ENCODE data around the gene NINJ1. TPM values are rescaled to one million over a fixed set of nuclear protein-coding genes. Genes with fewer than 3 reads are reported as not detected.
A peak's percentile ranks its signal among the peaks of the same experiment; 100 is the strongest.

The NINJ1 gene
- total and polyA plus RNA-seq, 2 donors (not counting 3 experiments of a cell fraction or from before 2014, with no cell fraction given): 31.5 to 57.7 TPM

DNA sequence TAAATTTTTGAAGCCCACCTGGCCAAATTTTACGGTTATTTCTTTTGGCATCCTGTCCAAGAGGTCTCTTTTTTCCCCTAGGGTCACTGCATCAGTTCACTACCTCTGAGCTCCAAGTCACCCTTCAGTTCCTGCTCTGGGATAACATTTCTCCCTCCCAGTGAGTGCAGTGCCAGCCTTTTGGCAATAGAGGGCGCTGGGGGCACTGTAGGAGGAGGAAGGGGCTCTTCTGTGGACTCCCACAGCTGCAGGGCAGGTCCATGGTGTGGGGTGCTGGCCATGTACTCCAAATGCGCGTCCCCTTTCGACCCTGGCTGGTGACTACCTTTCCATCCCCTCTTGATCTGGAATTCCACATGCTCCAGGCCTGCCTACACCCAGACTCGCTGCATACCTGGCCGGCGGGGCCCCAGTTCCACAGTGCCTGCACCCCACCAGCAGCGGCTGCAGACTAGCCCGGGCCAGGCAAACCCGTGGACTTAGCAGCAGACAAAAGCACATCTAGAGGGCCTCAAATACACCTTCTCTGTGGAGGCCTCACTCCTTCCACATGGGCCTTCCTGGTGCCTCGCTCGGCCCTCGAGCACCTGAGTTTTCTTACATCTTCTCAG, 20.3 kb upstream of the NINJ1 start:
- Histone ChIP-seq H3K4me3 (replicated peaks in 1 of 3; ENCODE audit: insufficient read depth in 1 of 3, low read depth in 1 of 3, low read length in 3 of 3) (no peak overlapping the region), H2AFZ (ENCODE audit: low read depth, low read length) (no peak overlapping the region), H3K27ac (ENCODE audit: insufficient read depth, low read depth, low read length) (no peak overlapping the region), H4K20me1 (replicated peaks; ENCODE audit: control insufficient read depth, extremely low read depth, insufficient read depth, low read length) (no peaks in the 10 kb centered on the region), H3K4me1 (ENCODE audit: control insufficient read depth, extremely low read depth, insufficient read depth, low read length) (no peaks in the 10 kb centered on the region), H3K4me2 (ENCODE audit: insufficient read depth, low read length) (no peak overlapping the region), H3K27me3 (ENCODE audit: control insufficient read depth in 2 of 2, insufficient read depth in 2 of 2, low read length in 2 of 2) (no peaks in the 10 kb centered on the region), H3K9me1 (replicated peaks; ENCODE audit: control insufficient read depth, extremely low read depth, insufficient read depth, low read length) (no peaks in the 10 kb centered on the region), H3K9ac (replicated peaks; ENCODE audit: extremely low read depth, insufficient read depth, low read length) (no peak overlapping the region), H3K79me2 (ENCODE audit: control insufficient read depth, insufficient read depth, low read length) (no peaks in the 10 kb centered on the region), H3K36me3 (ENCODE audit: control insufficient read depth in 2 of 2, extremely low read depth in 1 of 2, insufficient read depth in 2 of 2, low read length in 2 of 2) (no peaks in the 10 kb centered on the region), H3K9me3 (replicated peaks; ENCODE audit: control insufficient read depth, insufficient read depth, low read length) (no peaks in the 10 kb centered on the region)
- TF ChIP-seq JUN (IDR thresholded peaks at IDR 0.05; ENCODE audit: borderline replicate concordance, insufficient read depth, insufficient read length, low read depth): no peak
- TF ChIP-seq, protein P1, sequence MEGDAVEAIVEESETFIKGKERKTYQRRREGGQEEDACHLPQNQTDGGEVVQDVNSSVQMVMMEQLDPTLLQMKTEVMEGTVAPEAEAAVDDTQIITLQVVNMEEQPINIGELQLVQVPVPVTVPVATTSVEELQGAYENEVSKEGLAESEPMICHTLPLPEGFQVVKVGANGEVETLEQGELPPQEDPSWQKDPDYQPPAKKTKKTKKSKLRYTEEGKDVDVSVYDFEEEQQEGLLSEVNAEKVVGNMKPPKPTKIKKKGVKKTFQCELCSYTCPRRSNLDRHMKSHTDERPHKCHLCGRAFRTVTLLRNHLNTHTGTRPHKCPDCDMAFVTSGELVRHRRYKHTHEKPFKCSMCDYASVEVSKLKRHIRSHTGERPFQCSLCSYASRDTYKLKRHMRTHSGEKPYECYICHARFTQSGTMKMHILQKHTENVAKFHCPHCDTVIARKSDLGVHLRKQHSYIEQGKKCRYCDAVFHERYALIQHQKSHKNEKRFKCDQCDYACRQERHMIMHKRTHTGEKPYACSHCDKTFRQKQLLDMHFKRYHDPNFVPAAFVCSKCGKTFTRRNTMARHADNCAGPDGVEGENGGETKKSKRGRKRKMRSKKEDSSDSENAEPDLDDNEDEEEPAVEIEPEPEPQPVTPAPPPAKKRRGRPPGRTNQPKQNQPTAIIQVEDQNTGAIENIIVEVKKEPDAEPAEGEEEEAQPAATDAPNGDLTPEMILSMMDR (IDR thresholded peaks at IDR 0.05; ENCODE audit: extremely low read depth in 1 of 2, insufficient read depth in 1 of 2, low read depth in 1 of 2, low read length in 2 of 2): peak; percentile 60 to 67
- FAIRE-seq: peak; percentile 59
- peak; percentile 38 for DNase-seq (ENCODE audit: low read depth, low spot score)
- POLR2A ChIA-PET: no interaction called here
- dilution Hi-C loops (cut with MboI; ENCODE audit: extremely low pct_ligation_motif_present, low sequenced_read_pairs) (no loop called here), intact Hi-C loops (cut with micrococcal nuclease) (no loop called here)
- no TSS peak for BruUV-seq (replicated peaks)
- CTCF ChIA-PET: interaction anchor here (0.6 to 2.3 kb wide), 21 partner anchors 9 to 529 kb away, joined by 3 to 20 read pairs (median 4); partner anchors contain the start of gene NINJ1

DNA sequence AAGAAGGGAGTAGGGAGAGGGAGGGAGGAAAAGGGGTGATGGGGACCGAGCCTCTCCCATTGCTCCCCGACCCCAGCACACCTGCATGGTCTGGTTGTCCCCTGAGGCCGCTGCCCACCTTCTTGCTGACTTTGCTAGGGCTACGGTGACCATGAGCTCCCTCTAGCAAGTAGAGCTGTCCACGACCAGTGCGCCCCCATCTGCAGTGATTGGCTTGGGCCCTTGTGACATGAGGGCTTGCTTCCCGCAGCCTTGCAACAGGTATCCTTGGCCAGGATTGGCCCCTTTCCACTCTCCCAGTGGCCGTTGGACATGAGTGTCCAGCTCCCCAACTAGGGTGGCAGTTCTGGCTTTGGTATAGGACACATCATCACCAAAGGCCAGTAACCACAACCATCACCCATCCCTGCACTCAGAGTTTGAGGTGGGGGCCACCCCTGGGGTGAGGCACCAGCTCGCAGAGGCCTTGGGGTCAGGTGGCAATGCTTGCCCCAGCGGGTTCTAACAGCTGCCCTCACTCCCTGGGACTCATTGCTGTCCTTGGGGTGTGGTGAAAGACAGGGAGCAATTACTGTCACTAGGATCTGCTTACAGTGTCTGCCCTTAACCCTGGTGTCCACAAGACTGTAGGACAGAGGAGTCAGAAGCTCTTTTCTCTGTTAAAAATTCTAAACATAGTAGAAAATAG, 17.2 kb upstream of the NINJ1 start:
- H3K9ac ChIP-seq (replicated peaks; ENCODE audit: extremely low read depth, insufficient read depth, low read length): no peak overlapping the region
- TF ChIP-seq GATA2 (IDR thresholded peaks at IDR 0.05; ENCODE audit: insufficient read depth, insufficient read length, low read depth, low read length): no peak
- no peak for TF ChIP-seq EZH2 (IDR thresholded peaks at IDR 0.05; ENCODE audit: borderline replicate concordance, low read depth, low read length, severe bottlenecking)
- no peak for TF ChIP-seq POLR2A (IDR thresholded peaks at IDR 0.05; ENCODE audit: low read depth, low read length)
- TF ChIP-seq JUN (IDR thresholded peaks at IDR 0.05; ENCODE audit: borderline replicate concordance, insufficient read depth, insufficient read length, low read depth): no peak
- TF ChIP-seq FOS (IDR thresholded peaks at IDR 0.05; ENCODE audit: borderline replicate concordance, insufficient read depth, low read length): no peak
- TF ChIP-seq, protein P2, sequence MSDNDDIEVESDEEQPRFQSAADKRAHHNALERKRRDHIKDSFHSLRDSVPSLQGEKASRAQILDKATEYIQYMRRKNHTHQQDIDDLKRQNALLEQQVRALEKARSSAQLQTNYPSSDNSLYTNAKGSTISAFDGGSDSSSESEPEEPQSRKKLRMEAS (IDR thresholded peaks at IDR 0.05; ENCODE audit: insufficient read depth, insufficient read length): no peak
- TF ChIP-seq, protein P1 (IDR thresholded peaks at IDR 0.05; ENCODE audit: extremely low read depth in 1 of 2, insufficient read depth in 1 of 2, low read depth in 1 of 2, low read length in 2 of 2): no peak
- no peak for TF ChIP-seq POLR2AphosphoS5 (IDR thresholded peaks at IDR 0.05; ENCODE audit: insufficient read depth, low read depth, low read length)
- no peak for TF ChIP-seq MYC (IDR thresholded peaks at IDR 0.05; ENCODE audit: low read depth, low read length)
- H3K27ac ChIP-seq (ENCODE audit: insufficient read depth, low read depth, low read length): no peak overlapping the region
- H3K4me2 ChIP-seq (ENCODE audit: insufficient read depth, low read length): no peak overlapping the region
- H3K79me2 ChIP-seq (ENCODE audit: control insufficient read depth, insufficient read depth, low read length): no peaks in the 10 kb centered on the region
- no peak for FAIRE-seq
- no peaks in the 10 kb centered on the region for H3K27me3 ChIP-seq (ENCODE audit: control insufficient read depth in 2 of 2, insufficient read depth in 2 of 2, low read length in 2 of 2)
- BruUV-seq (replicated peaks): no TSS peak
- H3K9me3 ChIP-seq (replicated peaks; ENCODE audit: control insufficient read depth, insufficient read depth, low read length): no peaks in the 10 kb centered on the region
- H3K36me3 ChIP-seq (ENCODE audit: control insufficient read depth in 2 of 2, extremely low read depth in 1 of 2, insufficient read depth in 2 of 2, low read length in 2 of 2): no peaks in the 10 kb centered on the region
- DNase-seq (ENCODE audit: low read depth, low spot score): no peak
- H3K4me1 ChIP-seq (ENCODE audit: control insufficient read depth, extremely low read depth, insufficient read depth, low read length): no peaks in the 10 kb centered on the region
- POLR2A ChIA-PET: no interaction called here
- H3K4me3 ChIP-seq (replicated peaks in 1 of 3; ENCODE audit: insufficient read depth in 1 of 3, low read depth in 1 of 3, low read length in 3 of 3): no peak overlapping the region
- no peaks in the 10 kb centered on the region for H4K20me1 ChIP-seq (replicated peaks; ENCODE audit: control insufficient read depth, extremely low read depth, insufficient read depth, low read length)
- dilution Hi-C loops (cut with MboI; ENCODE audit: extremely low pct_ligation_motif_present, low sequenced_read_pairs) (no loop called here), intact Hi-C loops (cut with micrococcal nuclease) (no loop called here)
- H2AFZ ChIP-seq (ENCODE audit: low read depth, low read length): no peak overlapping the region
- CTCF ChIA-PET: interaction anchor here (0.8 kb wide), 1 partner anchor 10 kb away, joined by 3 read pairs; no protein-coding TSS in a partner anchor
- no peaks in the 10 kb centered on the region for H3K9me1 ChIP-seq (replicated peaks; ENCODE audit: control insufficient read depth, extremely low read depth, insufficient read depth, low read length)
